Endothelial cell of hepatic sinusoid (primary cell): ENCODE measurements around the gene THBS2.
"Not testable (repeated sequence)": the region's sequence is repeated elsewhere in the genome, so short reads cannot be mapped to it uniquely, and the experiment has no call there.

Source experiments
- in situ Hi-C: cut with HindIII; loops from 2 replicates; pipeline ENCODE4 v1.10.0; 2017; ENCODE audit warnings: low sequenced_read_pairs

Gene THBS2

DNA sequence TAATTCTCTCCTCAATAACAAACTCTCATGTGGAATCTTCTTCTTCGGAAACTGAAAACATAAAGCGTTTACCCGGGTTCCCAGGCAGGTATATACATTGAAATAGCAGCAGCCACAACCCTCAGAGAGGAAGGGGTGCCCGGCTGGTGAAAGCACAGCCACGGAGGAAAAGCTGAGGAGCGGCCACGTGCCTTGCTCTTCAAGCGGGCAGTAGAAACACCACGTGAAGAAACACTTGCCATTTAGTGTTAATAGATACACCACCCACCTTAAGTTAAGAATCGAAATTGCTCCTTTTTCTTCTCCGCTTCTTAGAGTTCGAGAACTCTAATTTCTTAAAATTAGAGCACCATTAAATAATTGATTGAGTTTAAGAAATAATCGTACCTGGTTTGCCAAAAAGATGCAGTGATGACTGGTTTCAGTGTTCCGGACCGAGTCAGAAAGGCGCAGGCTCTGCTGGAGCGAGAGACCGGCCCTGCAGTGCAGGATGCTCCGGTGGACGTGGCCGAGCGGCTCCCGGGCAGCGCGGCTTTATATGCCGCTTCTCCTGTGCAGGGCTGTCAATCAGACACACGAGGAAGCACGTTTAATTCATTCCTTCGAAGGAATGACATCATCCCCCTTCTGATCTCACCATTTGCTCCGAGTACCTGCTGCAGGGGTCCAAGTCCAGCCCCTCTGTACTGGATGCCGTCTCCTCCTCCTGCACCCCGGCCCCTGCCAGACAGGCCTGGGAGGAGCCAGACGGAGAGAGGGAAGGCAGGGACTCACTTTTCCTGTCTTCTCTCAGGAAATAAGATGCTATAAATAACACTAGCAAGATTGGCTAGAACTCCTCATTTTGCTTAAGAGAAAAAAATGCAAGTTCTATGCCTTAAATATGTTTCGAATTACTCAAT, at the start of gene THBS2:
THBS2 (minus strand) TSS at position 510 of the 902 bp plus-strand sequence. CDS start 3,062 bp downstream, outside the sequence.
- in situ Hi-C loops, result loop anchor here (5.0 kb wide), 1 partner anchor 81 kb away; no protein-coding TSS in a partner anchor

DNA sequence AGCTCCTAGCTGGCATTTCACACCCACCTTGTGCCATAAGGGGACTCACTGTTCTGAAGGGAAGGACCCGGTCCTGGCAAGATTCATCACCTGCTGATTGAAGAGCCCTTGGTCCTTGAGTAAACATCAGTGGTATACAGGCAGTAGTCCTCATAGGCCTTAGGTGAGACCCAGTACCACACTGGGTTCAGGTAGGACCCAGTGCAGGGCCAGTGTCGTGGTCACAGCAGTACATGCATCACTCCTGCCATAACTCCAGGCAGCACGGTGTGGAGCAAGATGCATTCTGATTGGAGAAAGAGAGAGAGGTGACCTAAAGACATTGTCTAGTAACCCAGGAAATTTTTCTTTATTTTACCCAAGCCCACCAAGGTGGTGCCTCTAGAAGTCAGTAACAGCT, 49.1 kb upstream of the THBS2 start:
- in situ Hi-C loops, result no loop called here

DNA sequence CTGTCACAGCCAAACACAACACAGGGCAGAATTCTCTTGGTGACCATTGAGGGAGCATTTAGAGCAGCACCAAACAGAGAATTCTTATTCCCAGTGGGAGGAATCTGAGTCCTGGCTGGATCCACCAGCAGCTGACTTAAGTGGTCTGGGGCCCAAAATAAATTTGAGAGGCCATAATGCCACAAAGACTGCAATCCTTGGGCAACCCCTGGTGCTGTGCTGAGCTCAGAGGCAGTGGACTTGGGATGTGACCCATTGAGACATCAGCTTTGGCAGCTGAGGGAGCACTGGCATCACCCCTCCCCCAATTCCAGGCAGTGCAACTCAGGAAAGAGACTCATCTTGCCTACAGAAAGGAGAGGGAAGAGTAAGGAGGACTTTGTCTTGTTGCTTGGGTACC, 48.6 kb upstream of the THBS2 start:
- in situ Hi-C loops, result no loop called here

DNA sequence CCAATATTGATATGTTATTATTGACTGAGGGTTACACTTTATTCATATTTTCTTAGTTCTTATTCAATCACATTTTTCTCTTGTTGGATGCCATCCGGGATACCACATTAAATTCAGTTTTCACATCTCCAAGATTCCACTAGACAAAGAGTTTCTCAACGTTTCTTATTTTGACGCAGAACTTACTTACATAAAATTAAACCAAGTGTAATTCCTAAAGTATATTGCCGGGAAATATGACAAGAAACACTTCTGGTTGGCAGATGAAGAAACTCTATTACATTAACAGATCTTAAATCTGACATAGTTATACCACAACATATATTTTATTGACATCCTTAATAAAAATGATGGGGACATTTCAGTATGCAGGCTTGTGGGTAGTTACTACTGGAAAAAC, 47.3 kb upstream of the THBS2 start:
- in situ Hi-C loops, result no loop called here

DNA sequence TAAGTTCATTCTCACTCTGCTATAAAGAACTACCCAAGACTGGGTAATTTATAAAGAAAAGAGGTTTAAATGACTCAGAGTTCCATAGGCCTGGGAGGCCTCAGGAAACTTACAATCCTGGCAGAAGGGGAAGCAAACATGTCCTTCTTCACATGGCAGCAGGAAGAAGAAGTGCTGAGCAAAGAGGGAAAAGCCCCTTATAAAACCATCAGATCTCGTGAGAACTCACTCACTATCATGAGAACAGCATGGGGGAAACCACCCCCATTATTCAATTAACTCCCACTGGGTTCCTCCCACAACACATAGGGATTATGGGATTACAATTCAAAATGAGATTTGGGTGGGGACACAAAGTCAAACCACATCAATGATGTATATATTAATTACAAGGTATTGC, 45.0 kb upstream of the THBS2 start:
- in situ Hi-C loops, result not testable (repeated sequence)

DNA sequence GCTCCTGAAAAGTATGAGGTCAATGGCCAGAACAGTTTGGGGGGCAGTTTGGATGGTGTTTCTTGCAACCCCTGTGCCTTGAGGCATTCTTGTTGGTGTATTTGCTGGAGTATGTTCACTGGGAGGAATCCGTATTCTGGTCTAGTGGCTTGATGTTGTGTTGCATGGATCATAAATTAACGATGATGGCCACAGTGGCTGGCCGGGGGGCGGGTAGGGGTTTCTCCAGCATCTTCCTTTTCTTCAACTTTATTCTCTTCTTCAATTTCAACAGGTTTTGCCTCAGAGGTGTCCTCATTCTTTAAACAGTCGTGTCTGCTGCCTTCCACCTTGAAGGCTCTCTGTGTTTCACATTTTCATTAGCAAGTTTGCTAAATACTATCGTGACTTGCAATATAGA, 43.0 kb upstream of the THBS2 start:
- in situ Hi-C loops, result no loop called here

DNA sequence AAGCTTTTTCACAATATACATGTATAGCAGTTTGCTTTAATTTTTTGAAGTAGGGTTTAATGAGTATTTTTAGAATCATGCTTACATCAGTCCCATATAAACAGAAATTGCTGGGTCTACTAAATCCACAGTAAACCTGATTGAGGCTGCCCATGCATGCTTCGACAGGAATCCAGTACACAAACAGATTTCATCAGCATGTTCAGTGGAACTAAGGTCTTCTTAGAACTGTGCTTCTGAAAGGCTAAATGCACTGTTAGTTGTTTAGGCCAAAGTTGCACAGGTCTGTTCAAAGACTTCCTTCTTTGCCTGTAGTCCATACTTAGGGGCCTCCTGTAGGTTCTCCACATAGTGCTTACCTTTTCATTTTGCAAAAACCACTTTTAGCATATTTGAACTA, 42.5 kb upstream of the THBS2 start:
- in situ Hi-C loops, result no loop called here

DNA sequence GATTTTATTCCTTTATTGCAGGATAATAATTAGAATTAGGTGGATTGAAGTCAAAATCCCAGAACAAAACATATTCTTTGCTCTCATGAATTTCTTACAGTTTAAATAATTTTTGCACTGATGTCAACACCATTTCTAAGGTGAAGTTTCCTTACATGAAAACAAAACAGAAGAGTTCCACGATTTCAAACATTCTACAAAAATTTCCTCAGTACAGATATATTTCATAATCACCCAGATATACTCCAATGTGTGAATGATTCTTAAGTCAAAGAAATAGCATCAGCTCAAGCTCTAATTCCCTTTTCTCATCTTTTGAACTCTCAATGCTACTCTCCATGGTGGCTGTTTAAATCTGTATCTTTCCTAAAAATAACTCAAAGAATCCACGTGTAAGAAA, 39.5 kb upstream of the THBS2 start:
- in situ Hi-C loops, result no loop called here

DNA sequence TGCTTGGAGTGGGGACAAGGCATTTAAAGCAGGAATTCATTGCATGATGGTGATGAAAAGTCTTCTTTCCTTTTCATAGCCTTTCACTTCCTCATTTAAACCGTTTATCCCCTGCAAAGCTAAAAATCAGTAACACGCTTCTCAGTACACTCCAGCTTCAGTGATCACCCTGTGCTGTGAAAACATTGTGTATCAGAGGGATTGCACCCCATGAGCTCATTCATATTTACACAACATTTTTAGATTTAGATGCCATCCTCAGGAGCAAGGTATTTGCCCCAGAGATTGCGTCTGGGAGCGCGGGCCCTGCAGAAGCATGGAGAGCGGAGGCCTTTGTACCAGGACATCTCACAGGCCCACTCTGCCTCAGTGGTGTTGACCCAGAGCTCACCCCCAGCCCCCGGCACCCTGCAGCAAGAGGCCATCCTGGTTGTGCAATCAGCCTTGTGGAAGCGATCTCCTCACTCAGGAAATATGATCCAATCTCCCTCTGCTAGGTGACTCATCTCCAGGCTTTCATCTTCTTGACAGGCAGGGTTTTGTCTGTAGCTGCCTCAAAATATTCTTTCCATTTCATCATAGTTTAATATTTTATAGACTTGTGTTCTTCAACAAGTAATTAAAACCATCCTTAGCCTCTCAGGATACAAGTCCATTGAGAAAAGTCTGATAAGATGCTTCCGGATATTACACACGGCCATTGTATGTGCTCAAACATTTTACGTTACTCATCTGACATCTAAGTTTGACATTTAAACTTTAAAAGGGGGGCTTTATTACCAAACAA, 38.9 kb upstream of the THBS2 start:
- in situ Hi-C loops, result no loop called here

DNA sequence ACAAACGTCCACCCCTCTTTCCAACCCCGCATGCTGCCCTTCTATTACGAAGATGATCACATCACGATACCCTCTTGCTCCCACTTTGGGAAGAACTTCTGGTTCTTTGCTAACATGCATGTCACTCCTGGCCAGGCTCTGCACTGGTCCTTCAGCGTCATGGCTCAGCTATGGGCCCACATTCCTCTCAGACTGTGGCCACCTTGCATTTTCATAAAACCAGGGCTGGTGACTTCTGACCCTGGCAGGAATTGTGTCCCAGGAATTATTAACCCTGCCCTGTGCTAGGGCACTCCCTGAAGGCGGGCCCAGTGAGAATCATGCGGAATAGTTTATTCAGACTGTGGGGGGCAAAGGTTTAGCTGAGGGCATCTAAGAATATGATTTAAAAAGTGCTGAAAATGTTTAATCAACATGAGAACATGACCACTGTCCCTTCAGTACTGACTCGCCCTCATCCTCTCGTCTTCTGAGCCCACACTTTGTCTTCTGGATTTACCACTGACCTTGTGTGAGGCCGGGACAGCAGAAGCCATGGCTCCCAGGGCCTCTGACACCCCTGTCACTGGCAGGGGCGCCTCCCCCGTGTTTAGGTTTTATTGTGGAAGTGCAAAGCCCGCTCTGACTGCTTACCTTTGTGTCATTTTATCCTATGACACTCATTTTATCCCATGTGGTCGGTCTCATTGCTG, 38.1 kb upstream of the THBS2 start:
- in situ Hi-C loops, result no loop called here

DNA sequence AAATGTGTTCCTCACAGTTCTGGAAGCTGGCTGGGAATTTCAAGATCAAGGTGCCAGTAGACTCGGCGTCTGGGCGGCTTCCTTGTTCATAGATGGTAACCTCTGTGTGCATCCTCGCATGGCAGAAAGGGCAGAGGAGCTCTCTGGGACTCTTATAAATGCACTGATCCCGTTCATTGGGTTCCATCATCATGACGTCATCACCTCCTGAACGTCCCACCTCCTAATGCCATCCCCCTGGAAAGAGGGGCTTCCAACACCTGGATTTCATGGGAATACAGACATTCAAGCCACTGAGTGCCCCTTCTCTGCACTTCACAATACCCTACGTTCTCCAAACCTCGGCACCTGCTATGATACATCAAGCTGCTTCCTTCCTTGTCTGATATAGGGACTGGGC, 37.5 kb upstream of the THBS2 start:
- in situ Hi-C loops, result no loop called here

DNA sequence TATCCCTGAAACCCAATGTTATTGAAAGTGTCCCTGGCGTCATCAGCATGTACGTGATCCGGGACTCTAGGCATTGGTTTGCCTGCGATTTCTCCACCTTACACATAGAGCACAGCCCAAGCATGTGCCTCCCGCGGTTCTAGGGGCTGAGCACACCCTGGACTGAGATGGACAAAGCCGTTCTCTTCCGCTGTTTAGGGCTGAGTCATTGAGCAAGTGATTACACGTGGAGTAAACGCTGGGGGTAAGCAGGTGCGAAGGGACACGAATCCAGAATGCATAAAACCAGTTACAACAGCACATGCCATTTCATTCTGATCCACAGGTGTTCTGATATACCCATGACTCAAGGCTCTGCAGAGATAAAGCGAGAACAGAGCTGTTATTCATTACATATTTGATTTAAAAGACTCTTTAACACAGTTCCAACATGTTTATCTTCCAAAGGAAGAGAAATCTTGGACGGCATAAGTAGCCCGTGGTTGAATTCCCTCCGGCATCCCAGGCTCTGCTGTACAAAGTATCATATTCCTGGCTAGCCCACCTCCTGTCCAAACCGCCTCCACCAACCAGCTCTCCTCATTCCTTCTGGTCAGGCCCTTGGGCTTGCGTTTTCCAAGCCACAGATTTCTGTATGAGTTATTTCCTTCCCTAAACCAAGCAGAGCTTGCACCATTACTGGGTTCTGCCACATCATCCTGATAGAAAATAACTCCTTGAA, 36.1 kb upstream of the THBS2 start:
- in situ Hi-C loops, result no loop called here

DNA sequence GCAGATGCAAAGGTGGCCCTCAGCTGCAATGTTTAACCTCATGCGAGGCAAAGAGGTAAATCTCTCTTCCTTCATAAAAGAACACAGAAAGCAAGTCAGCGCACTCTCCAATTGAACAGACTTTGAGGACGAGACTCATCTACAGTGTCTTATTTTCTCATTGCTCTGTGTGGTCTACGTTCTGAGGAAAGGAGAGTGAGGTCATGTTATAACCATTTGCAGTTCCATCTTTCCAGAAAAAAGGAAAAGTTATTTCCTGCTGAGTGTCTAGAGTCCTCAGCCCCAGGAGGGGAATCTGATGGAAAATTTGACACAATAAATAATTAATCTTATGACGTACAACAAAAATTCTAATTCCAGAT, 35.6 kb upstream of the THBS2 start:
- in situ Hi-C loops, result no loop called here

DNA sequence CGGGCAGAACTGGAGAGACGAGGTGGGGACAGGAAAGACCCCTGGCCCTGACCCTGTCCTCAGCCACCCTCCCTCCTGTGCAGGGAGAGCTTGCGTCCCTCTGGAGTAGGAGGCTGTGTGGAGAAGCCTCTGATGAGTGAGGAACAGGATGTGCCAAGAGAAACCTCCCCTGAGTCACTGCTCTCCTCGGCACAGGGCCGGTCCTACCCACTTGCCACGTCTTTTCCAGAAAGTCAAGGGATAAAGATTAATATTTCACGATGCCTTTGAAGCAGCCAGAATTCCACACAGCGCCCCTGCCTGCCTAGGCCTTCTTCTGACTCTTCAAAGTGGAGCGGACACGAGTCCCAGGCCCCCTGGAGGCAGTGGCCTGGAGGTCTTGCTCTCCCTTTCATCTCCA, 34.9 kb upstream of the THBS2 start:
- in situ Hi-C loops, result no loop called here

DNA sequence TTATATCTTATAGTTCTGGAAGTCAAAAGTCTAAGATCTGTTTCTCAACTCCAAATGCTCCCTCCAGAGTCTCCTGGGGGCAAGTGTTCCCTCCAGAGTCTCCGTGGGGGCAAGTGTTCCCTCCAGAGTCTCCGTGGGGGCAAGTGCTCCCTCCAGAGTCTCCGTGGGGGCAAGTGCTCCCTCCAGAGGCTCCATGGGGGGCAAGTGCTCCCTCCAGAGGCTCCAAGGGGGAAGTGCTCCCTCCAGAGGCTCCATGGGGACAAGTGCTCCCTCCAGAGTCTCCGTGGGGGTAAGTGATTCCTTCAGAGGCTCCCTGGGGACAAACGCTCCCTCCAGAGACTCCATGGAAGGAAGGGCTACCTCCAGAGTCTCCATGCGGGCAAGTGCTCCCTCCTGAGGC, 34.0 kb upstream of the THBS2 start:
- in situ Hi-C loops, result no loop called here

DNA sequence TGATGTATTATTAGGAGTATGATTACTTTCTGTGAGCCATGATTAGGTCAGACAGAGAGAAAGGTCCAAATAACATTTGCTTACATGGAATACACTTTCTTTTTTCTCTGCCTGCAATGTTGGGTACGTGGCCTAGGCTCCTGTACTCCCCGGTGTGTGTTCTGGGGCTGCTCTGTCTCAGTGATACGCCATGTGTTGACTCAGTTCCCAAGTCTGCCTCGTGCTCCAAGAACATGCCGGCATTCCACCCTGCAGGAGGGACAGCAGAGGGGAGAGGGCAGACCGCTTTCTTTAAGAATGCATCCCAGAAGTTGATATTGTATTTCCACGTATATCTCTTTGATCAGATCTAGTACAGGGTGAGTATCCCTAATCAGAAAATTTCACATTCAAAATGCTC, 33.3 kb upstream of the THBS2 start:
- in situ Hi-C loops, result no loop called here

DNA sequence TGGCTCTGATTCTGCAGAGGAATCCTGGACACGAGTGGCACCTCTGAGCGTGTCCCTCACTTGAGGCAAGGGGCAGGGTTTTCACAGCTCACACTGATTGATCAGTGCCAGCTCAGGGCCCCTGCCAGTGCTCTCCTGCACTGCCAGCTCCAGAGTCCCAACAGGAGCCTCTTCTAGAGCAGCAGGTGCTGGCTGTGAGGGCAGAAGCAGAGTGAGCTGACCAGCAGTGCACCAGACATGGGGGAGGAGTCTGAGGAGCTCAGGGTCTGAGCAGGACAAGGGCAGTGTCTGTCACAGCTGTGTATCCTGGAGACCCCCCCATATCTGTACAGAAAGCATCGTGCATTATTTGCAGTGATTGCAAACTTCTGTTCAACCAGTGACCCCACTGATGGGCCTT, 31.5 kb upstream of the THBS2 start:
- in situ Hi-C loops, result no loop called here

DNA sequence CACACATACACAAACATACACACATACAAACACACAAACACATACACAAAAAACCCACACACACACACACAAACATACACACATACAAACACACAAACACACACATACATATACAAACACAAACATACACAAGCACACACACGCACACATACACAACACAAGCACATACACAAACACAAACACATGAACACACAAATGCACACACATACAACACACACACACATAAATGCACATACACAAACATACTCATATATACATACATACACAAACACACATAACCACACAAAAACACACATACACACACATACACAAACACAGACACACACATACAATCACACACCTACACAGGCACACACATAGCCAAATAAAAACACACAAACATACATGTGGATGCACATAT, 30.3 kb upstream of the THBS2 start:
- in situ Hi-C loops, result no loop called here

DNA sequence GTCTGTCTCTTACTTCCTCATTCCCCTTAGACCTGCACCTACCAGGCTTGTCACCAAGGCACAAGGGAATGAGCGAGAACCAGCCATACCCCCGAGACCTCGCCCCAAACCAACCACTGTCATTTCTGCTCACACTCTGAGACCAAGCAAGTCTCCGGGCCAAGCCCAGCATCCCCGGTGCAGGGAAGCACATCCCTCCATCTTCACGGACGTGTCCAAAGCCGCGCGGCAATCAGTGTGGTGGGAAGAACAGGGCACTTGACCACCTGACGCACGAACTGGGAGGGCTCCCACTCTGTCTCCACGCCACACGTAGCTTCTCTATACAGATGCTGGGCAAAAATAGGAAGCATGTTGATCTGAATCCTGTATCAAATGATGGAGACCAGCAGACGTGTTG, 28.4 kb upstream of the THBS2 start:
- in situ Hi-C loops, result no loop called here

DNA sequence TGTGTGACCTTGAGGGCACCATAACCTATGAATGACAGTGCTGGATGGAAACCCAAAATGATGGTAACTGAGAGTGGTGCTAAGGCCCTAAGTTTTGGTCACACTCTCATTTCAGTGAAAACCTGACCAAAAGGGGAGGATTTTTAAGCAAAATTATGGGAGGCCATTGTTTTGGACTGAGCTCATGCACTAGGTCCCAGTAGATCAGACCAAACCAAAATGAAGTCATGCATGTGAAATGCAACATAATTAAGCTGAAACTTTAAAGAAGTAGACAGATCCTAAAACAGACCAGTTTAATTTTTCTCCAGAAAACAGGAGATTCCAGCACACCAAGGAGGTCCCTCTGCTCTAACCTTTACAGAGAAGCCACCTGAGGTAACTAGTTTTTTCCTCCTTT, 24.0 kb upstream of the THBS2 start:
- in situ Hi-C loops, result loop anchor here (10.0 kb wide), 1 partner anchor 417 kb away; no protein-coding TSS in a partner anchor

DNA sequence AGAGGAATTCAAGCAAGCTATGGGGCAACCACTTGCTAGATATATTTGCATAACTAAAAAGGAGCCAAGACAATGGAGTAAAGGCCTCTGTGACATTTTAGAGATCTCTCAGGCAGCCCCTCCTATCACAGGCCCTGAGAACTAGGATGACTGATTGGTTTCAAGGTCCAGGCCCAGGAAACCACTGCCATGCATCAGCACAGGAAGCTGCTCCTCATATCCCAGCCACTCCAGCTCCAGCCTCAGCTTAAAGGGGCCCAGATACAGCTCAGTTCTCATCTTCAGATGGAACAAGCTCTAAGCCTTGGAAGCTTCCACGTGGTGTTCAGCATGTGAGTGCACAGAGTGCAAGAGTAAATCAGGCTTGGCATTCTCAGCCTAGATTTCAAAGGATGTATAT, 21.1 kb upstream of the THBS2 start:
- in situ Hi-C loops, result loop anchor here (10.0 kb wide), 1 partner anchor 420 kb away; no protein-coding TSS in a partner anchor
